ENCODE measurements around the gene SAFB. TPM values are rescaled to one million over a fixed set of nuclear protein-coding genes. Genes with fewer than 3 reads are reported as not detected.

Gene SAFB
- total RNA-seq, 1 experiment from 2014 or later: 143 TPM

GRCh38 chr19:5615756-5616327 lies 7.0 kb upstream of the SAFB start:
- Histone ChIP-seq H3K4me1 (ENCODE audit: control insufficient read depth in 1 of 2, insufficient read depth in 2 of 2, low read length in 2 of 2) (peaks cover 0 to 1% of the 10 kb centered on the region in 2 experiments; a peak in 2 of 4 replicates), H4K20me1 (ENCODE audit: insufficient read depth) (no peaks in the 10 kb centered on the region), H3K27me3 (ENCODE audit: insufficient read depth, low read length) (no peaks in the 10 kb centered on the region), H2AFZ (ENCODE audit: low read depth, low read length, poor library complexity, severe bottlenecking) (no peak overlapping the region), H3K36me3 (ENCODE audit: control insufficient read depth in 1 of 2, insufficient read depth in 2 of 2, low read length in 2 of 2) (peaks cover 69 to 72% of the 10 kb centered on the region in 2 experiments), H3K79me2 (ENCODE audit: insufficient read depth, low read length) (peaks cover 85% of the 10 kb centered on the region), H3K9ac (ENCODE audit: low read length) (no peak overlapping the region), H3K9me3 (ENCODE audit: control insufficient read depth in 1 of 2, insufficient read depth in 1 of 2, low read depth in 1 of 2, low read length in 2 of 2) (no peaks in the 10 kb centered on the region), H3K4me2 (ENCODE audit: low read length) (no peak overlapping the region), H3K4me3 (replicated peaks in 1 of 2; ENCODE audit: low read depth in 1 of 2, low read length in 2 of 2) (no peak overlapping the region), H3K9me2 (ENCODE audit: insufficient read depth) (no peaks in the 10 kb centered on the region), H3K27ac (ENCODE audit: low read depth, low read length) (no peak overlapping the region)
- BruUV-seq (replicated peaks): no TSS peak
- ChIA-PET RAD21 (ENCODE audit: low non-redundant PET in 1 of 2, low total read pairs in 2 of 2, uncharacterized antibody in 2 of 2, unreplicated experiment in 2 of 2) (no interaction called here), CTCF (no interaction called here), POLR2A (no interaction called here)
- DNase-seq (ENCODE audit: low read depth, low spot score): no peak
- no peak for ATAC-seq
- intact Hi-C loops (cut with micrococcal nuclease): no loop called here
- no peak for TF ChIP-seq JUND (IDR thresholded peaks at IDR 0.05)
- no peak for TF ChIP-seq SP1 (IDR thresholded peaks at IDR 0.05; ENCODE audit: low read depth)
- TF ChIP-seq EGR1 (IDR thresholded peaks at IDR 0.05; ENCODE audit: low read depth): no peak
- TF ChIP-seq FOSL1 (IDR thresholded peaks at IDR 0.05; ENCODE audit: low read depth): no peak
- no peak for TF ChIP-seq SIN3A (IDR thresholded peaks at IDR 0.05; ENCODE audit: low read depth)
- no peak for TF ChIP-seq MAX (IDR thresholded peaks at IDR 0.05)
- no peak for TF ChIP-seq POLR2AphosphoS5 (IDR thresholded peaks at IDR 0.05; ENCODE audit: low read depth, low read length)
- TF ChIP-seq YY1 (IDR thresholded peaks at IDR 0.05; ENCODE audit: extremely low read depth, insufficient replicate concordance, low read depth, low read length): no peak

- no peak overlapping the region for H3K27ac ChIP-seq (ENCODE audit: low read depth, low read length)
- intact Hi-C loops (cut with micrococcal nuclease): no loop called here
- peaks cover 64 to 73% of the 10 kb centered on the region in 2 experiments for H3K36me3 ChIP-seq (ENCODE audit: control insufficient read depth in 1 of 2, insufficient read depth in 2 of 2, low read length in 2 of 2)
- no peaks in the 10 kb centered on the region for H3K27me3 ChIP-seq (ENCODE audit: insufficient read depth, low read length)
- peaks cover 6 to 10% of the 10 kb centered on the region in 2 experiments; a peak in 3 of 4 replicates for H3K4me1 ChIP-seq (ENCODE audit: control insufficient read depth in 1 of 2, insufficient read depth in 2 of 2, low read length in 2 of 2)
- no peak overlapping the region for H2AFZ ChIP-seq (ENCODE audit: low read depth, low read length, poor library complexity, severe bottlenecking)
- no peak overlapping the region for H3K9ac ChIP-seq (ENCODE audit: low read length)
- no peak overlapping the region for H3K4me3 ChIP-seq (replicated peaks in 1 of 2; ENCODE audit: low read depth in 1 of 2, low read length in 2 of 2)
- no TSS peak for BruUV-seq (replicated peaks)
- DNase-seq (ENCODE audit: low read depth, low spot score): no peak
- H3K9me2 ChIP-seq (ENCODE audit: insufficient read depth): no peaks in the 10 kb centered on the region
- H3K9me3 ChIP-seq (ENCODE audit: control insufficient read depth in 1 of 2, insufficient read depth in 1 of 2, low read depth in 1 of 2, low read length in 2 of 2): no peaks in the 10 kb centered on the region
- no peak for ATAC-seq
- ChIA-PET POLR2A (no interaction called here), CTCF (no interaction called here), RAD21 (ENCODE audit: low non-redundant PET in 1 of 2, low total read pairs in 2 of 2, uncharacterized antibody in 2 of 2, unreplicated experiment in 2 of 2) (no interaction called here)
- H3K79me2 ChIP-seq (ENCODE audit: insufficient read depth, low read length): peaks cover 94% of the 10 kb centered on the region
- H4K20me1 ChIP-seq (ENCODE audit: insufficient read depth): no peaks in the 10 kb centered on the region
- H3K4me2 ChIP-seq (ENCODE audit: low read length): no peak overlapping the region
- TF ChIP-seq EGR1 (IDR thresholded peaks at IDR 0.05; ENCODE audit: low read depth): no peak
- TF ChIP-seq EZH2 (IDR thresholded peaks at IDR 0.05): no peak
- TF ChIP-seq YY1 (IDR thresholded peaks at IDR 0.05; ENCODE audit: extremely low read depth, insufficient replicate concordance, low read depth, low read length): no peak
- no peak for TF ChIP-seq ELF1 (IDR thresholded peaks at IDR 0.05; ENCODE audit: borderline replicate concordance, low read depth)
- no peak for TF ChIP-seq POLR2A (IDR thresholded peaks at IDR 0.05; ENCODE audit: borderline replicate concordance, extremely low read depth, insufficient read depth, insufficient read length)
- no peak for TF ChIP-seq FOSL1 (IDR thresholded peaks at IDR 0.05; ENCODE audit: low read depth)
- TF ChIP-seq RAD21 (IDR thresholded peaks at IDR 0.05; ENCODE audit: low read depth): no peak
- TF ChIP-seq CBX3 (IDR thresholded peaks at IDR 0.05; ENCODE audit: low read depth): no peak
- TF ChIP-seq CEBPB (IDR thresholded peaks at IDR 0.05; ENCODE audit: low read depth): no peak
- no peak for TF ChIP-seq ZBTB33 (IDR thresholded peaks at IDR 0.05; ENCODE audit: extremely low read depth, insufficient replicate concordance, low read length)
- TF ChIP-seq ZNF274 (IDR thresholded peaks at IDR 0.05; ENCODE audit: low read depth, low read length): no peak
- TF ChIP-seq SRF (IDR thresholded peaks at IDR 0.05; ENCODE audit: low read depth): no peak
- TF ChIP-seq MAX (IDR thresholded peaks at IDR 0.05): no peak
Observed at GRCh38 chr19:5617080-5617479, 5.8 kb upstream of the SAFB start.
